Mesendoderm (in vitro differentiated cells): ENCODE measurements around the gene THRSP.
"Not testable (repeated sequence)": the region's sequence is repeated elsewhere in the genome, so short reads cannot be mapped to it uniquely, and the experiment has no call there.

Experiments used
- DNase-seq: peaks from one replicate; pipeline ENCODE4 v3.0.0; 2013
- H2AK5ac ChIP-seq: 2 replicates; pipeline ENCODE4 v1.6.1; 2013; ENCODE audit warnings: low read length, inconsistent platforms
- H2BK120ac ChIP-seq: 2 replicates; pipeline ENCODE4 v1.6.1; 2013; ENCODE audit warnings: low read depth, mild to moderate bottlenecking, low read length, moderate library complexity, mixed read lengths
- H2BK15ac ChIP-seq: replicated peaks from 2 replicates; pipeline ENCODE4 v1.6.1; 2013; ENCODE audit warnings: low read depth, mild to moderate bottlenecking, moderate library complexity
- H2BK5ac ChIP-seq: 2 replicates; pipeline ENCODE4 v1.6.1; 2013; ENCODE audit warnings: low read length, inconsistent platforms
- H3K18ac ChIP-seq: 2 replicates; pipeline ENCODE4 v1.6.1; 2013; ENCODE audit warnings: mild to moderate bottlenecking, low read length, mixed read lengths
- H3K23ac ChIP-seq: one replicate; pipeline ENCODE4 v1.6.1; 2013; ENCODE audit warnings: low read length
- H3K27ac ChIP-seq: 2 replicates; pipeline ENCODE4 v1.5.1; 2013; ENCODE audit warnings: low read depth, mild to moderate bottlenecking, inconsistent platforms, low read length, moderate library complexity
- H3K27me3 ChIP-seq: 2 replicates; pipeline ENCODE4 v1.6.1; 2013; ENCODE audit warnings: low read length, control low read depth, mild to moderate bottlenecking, inconsistent platforms; ENCODE audit not compliant: insufficient read depth, poor library complexity
- H3K36me3 ChIP-seq: 2 replicates; pipeline ENCODE4 v1.6.1; 2013; ENCODE audit warnings: low read length, inconsistent platforms; ENCODE audit not compliant: control insufficient read depth, insufficient read depth
- H3K4ac ChIP-seq: one replicate; pipeline ENCODE4 v1.6.1; 2013; ENCODE audit warnings: low read depth, mild to moderate bottlenecking, low read length, moderate library complexity
- H3K4me1 ChIP-seq: 2 replicates; pipeline ENCODE4 v1.6.1; 2013; ENCODE audit warnings: low read depth, low read length, inconsistent platforms; ENCODE audit not compliant: control insufficient read depth
- H3K4me2 ChIP-seq: 2 replicates; pipeline ENCODE4 v1.6.1; 2013; ENCODE audit warnings: low read length
- H3K4me3 ChIP-seq: 2 replicates; pipeline ENCODE4 v1.5.1; 2013; ENCODE audit warnings: mild to moderate bottlenecking, low read length
- H3K56ac ChIP-seq: one replicate; pipeline ENCODE4 v1.6.1; 2013; ENCODE audit warnings: low read length
- H3K79me1 ChIP-seq: 2 replicates; pipeline ENCODE4 v1.6.1; 2013; ENCODE audit warnings: low read length, inconsistent platforms
- H3K79me2 ChIP-seq: 2 replicates; pipeline ENCODE4 v1.6.1; 2013; ENCODE audit warnings: mild to moderate bottlenecking, low read length; ENCODE audit not compliant: control insufficient read depth, insufficient read depth
- H3K9ac ChIP-seq: 2 replicates; pipeline ENCODE4 v1.6.1; 2013; ENCODE audit warnings: low read length, inconsistent platforms
- H4K5ac ChIP-seq: one replicate; pipeline ENCODE4 v1.6.1; 2013; ENCODE audit warnings: low read length
- H4K8ac ChIP-seq: one replicate; pipeline ENCODE4 v1.6.1; 2013; ENCODE audit warnings: low read depth, mild to moderate bottlenecking, control low read depth, low read length, moderate library complexity
- WGBS: extraction: QIAGEN DNeasy Blood & Tissue Kit; methylation state at CpG from one replicate; pipeline ENCODE4 v1.1.7; 2013; ENCODE audit warnings: low lambda C conversion rate, missing lambda C conversion rate; ENCODE audit not compliant: insufficient coverage; ENCODE audit errors: extremely low coverage; 5-methylcytosine and 5-hydroxymethylcytosine counted together

The THRSP gene

DNA sequence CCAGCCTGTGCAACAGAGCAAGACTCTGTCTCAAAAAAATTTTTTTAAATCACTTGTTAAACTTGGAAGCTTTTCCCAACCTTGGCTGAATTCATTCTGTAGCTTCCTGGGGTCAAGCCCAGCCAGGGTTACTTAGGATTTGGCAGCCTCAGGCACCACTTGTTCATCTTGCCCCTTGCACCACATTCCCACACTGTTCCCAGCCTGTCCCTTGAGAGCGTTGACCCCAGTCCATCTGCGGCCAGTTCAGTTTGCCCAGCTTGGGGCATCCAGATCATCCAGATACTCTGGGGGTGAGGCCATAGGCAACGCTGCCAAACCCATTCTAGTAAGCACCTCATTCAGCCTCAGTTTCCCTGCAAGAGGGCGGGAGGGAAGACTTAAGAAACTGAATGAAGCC, 8.7 kb upstream of the THRSP start:
- Histone ChIP-seq H2BK120ac (no peak overlapping the region), H3K27me3 (no peaks in the 10 kb centered on the region), H3K36me3 (no peaks in the 10 kb centered on the region), H3K4me3 (no peak overlapping the region), H2BK5ac (no peak overlapping the region), H3K79me1 (no peaks in the 10 kb centered on the region), H2BK15ac (no peak overlapping the region), H3K4me1 (peaks cover 3% of the 10 kb centered on the region), H3K23ac (no peak overlapping the region), H3K56ac (peak overlapping the region; percentile 56), H4K5ac (no peak overlapping the region), H3K4ac (no peak overlapping the region), H3K27ac (no peak overlapping the region), H2AK5ac (no peak overlapping the region), H4K8ac (no peak overlapping the region), H3K18ac (no peak overlapping the region), H3K9ac (no peak overlapping the region), H3K79me2 (no peaks in the 10 kb centered on the region), H3K4me2 (no peak overlapping the region)
- WGBS, result no CpG with 5 or more reads among the region's 4 CpGs
- DNase-seq, result no peak

DNA sequence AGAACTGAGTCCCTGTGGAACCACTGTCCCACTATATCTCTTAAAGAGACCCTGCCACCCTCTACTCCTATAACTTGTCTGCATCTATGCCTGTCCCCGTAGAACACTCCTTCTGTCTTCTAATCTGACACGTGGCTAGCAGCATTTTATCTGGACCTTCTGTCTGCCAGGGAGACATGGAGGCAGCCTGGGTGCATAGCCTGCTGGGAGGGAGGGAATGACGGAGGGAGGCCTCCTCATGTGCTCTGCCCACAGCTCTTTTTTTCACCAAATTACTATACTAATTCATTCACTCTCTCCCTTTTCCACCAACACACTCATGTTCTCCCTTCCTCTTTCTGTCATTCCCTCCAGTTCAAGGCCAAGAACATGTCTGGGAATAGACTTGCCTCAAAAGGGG, 7.6 kb upstream of the THRSP start:
- no CpG with 5 or more reads among the region's 3 CpGs for WGBS
- no peak overlapping the region for H3K4me2 ChIP-seq
- no peak for DNase-seq
- no peak overlapping the region for H3K4ac ChIP-seq
- no peak overlapping the region for H3K56ac ChIP-seq
- no peaks in the 10 kb centered on the region for H3K36me3 ChIP-seq
- no peak overlapping the region for H3K4me3 ChIP-seq
- no peak overlapping the region for H3K18ac ChIP-seq
- no peaks in the 10 kb centered on the region for H3K4me1 ChIP-seq
- H3K27ac ChIP-seq, result no peak overlapping the region
- no peak overlapping the region for H2AK5ac ChIP-seq
- H3K79me2 ChIP-seq, result no peaks in the 10 kb centered on the region
- H3K23ac ChIP-seq, result no peak overlapping the region
- H2BK120ac ChIP-seq, result no peak overlapping the region
- H2BK5ac ChIP-seq, result no peak overlapping the region
- no peaks in the 10 kb centered on the region for H3K27me3 ChIP-seq
- no peak overlapping the region for H4K5ac ChIP-seq
- H4K8ac ChIP-seq, result no peak overlapping the region
- no peak overlapping the region for H3K9ac ChIP-seq
- H3K79me1 ChIP-seq, result no peaks in the 10 kb centered on the region
- no peak overlapping the region for H2BK15ac ChIP-seq

DNA sequence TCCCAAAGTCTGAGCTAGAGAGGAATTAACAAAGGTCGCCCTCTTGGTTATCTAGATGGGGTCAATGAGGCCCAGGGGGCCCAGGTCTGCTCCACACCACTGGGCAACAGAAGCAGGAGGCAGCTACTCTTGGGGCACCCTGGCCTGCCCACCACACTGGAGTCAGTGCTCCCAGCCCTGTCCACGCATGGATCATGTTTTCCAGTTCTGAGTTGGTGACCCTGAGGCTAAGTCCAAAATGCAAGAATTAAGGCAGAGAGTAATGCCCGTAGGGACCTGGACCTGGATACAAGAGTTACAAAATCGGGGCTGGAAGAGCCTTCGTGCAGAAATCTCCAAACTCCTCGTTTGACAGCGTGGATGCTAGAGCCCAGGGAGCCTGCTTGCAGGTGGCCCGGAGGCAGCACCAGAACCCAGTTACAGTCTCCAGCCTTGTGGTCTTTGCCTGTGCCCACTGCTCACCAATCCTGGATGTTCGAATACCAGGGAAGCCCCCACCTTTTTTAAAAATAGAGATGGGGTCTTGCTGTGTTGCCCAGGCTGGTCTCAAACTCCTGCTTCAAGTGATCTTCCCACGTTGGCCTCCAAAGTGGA, 6.1 kb upstream of the THRSP start:
- no peak overlapping the region for H3K27ac ChIP-seq
- DNase-seq, result no peak
- H3K4me1 ChIP-seq, result no peaks in the 10 kb centered on the region
- H4K5ac ChIP-seq, result no peak overlapping the region
- H3K4ac ChIP-seq, result no peak overlapping the region
- no peak overlapping the region for H2BK120ac ChIP-seq
- no peak overlapping the region for H3K18ac ChIP-seq
- no CpG with 5 or more reads among the region's 10 CpGs for WGBS
- H3K56ac ChIP-seq, result no peak overlapping the region
- no peak overlapping the region for H2AK5ac ChIP-seq
- no peak overlapping the region for H2BK5ac ChIP-seq
- no peak overlapping the region for H4K8ac ChIP-seq
- no peak overlapping the region for H3K23ac ChIP-seq
- no peaks in the 10 kb centered on the region for H3K27me3 ChIP-seq
- no peaks in the 10 kb centered on the region for H3K36me3 ChIP-seq
- H2BK15ac ChIP-seq, result no peak overlapping the region
- no peak overlapping the region for H3K4me2 ChIP-seq
- H3K79me2 ChIP-seq, result no peaks in the 10 kb centered on the region
- H3K9ac ChIP-seq, result no peak overlapping the region
- H3K4me3 ChIP-seq, result no peak overlapping the region
- no peaks in the 10 kb centered on the region for H3K79me1 ChIP-seq

DNA sequence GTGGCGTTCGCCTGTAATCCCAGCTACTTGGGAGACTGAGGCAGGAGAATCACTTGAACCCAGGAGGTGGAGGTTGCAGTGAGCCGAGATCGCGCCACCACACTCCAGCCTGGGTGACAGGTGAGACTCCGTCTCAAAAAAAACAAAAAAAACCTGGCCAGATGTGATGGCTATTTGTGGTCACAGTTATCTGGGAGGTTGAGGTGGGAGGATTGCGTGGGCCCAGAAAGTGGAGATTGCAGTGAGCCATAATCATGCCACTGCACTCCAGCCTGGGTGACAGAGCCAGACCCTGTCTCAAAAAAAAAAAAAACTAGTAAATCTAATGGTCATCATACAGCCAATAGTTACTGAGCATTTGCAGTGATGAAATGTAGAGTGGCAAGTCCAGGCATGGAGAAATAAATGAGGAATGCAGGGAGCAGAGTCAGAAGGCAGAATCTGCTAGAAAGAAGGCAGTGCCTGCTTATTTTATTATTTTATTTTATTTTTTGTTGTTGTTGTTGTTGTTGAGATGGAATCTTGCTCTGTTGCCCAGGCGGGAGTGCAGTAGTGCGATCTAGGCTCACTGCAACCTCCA, 3.8 kb upstream of the THRSP start:
- H3K79me1 ChIP-seq, H3K79me2 ChIP-seq, H3K4me1 ChIP-seq, H4K8ac ChIP-seq, H3K9ac ChIP-seq, H2BK5ac ChIP-seq, H3K36me3 ChIP-seq, H2AK5ac ChIP-seq, H3K4ac ChIP-seq, H3K27me3 ChIP-seq, H4K5ac ChIP-seq, H2BK120ac ChIP-seq, H3K56ac ChIP-seq, H3K4me2 ChIP-seq, DNase-seq, H3K27ac ChIP-seq, H3K23ac ChIP-seq, H3K4me3 ChIP-seq, H2BK15ac ChIP-seq, H3K18ac ChIP-seq: not testable (repeated sequence)
- WGBS, result no CpG with 5 or more reads among the region's 9 CpGs

DNA sequence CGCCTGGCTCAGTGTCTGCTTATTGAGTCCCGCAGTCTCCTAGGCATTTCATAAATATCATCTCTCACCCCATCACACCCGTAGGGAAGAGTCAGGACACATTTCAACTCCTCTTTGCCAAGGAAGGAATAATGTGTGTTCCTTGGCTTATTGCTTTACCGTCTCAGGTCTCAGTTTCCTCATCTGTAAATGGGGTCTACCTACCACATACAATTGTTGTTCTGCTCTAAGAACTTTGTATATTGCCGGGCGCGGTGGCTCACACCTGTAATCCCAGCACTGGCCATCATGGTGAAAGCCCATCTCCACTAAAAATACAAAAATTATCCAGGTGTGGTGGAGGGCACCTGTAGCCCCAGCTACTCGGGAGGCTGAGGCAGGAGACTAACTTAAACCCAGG, 3.1 kb upstream of the THRSP start:
- Histone ChIP-seq H2BK120ac (no peak overlapping the region), H3K23ac (no peak overlapping the region), H3K4me2 (no peak overlapping the region), H2BK5ac (no peak overlapping the region), H3K56ac (no peak overlapping the region), H2BK15ac (no peak overlapping the region), H4K5ac (no peak overlapping the region), H2AK5ac (no peak overlapping the region), H3K4ac (no peak overlapping the region), H3K36me3 (no peaks in the 10 kb centered on the region), H3K27me3 (no peaks in the 10 kb centered on the region), H3K27ac (no peak overlapping the region), H3K79me1 (no peaks in the 10 kb centered on the region), H4K8ac (no peak overlapping the region), H3K4me3 (no peak overlapping the region), H3K9ac (no peak overlapping the region), H3K4me1 (no peaks in the 10 kb centered on the region), H3K79me2 (no peaks in the 10 kb centered on the region), H3K18ac (no peak overlapping the region)
- WGBS, result no CpG with 5 or more reads among the region's 8 CpGs
- no peak for DNase-seq
